ENCODE data around the gene MPRIP.
"Not testable (repeated sequence)": the region's sequence is repeated elsewhere in the genome, so short reads cannot be mapped to it uniquely, and the experiment has no call there.

Gene MPRIP

GRCh38 chr17:17173921-17174320, 131.7 kb downstream of the MPRIP start:
- DNase-seq, result no peak

GRCh38 chr17:17175340-17175739, 133.1 kb downstream of the MPRIP start:
- no peak for DNase-seq

- no peak for DNase-seq
Observed at GRCh38 chr17:17175917-17176316, 133.7 kb downstream of the MPRIP start.

- peak; percentile 38 for DNase-seq
Observed at GRCh38 chr17:17176341-17176740, 134.1 kb downstream of the MPRIP start.

- DNase-seq, result no peak
Observed at GRCh38 chr17:17177176-17177575, 134.9 kb downstream of the MPRIP start.

- DNase-seq, result peak; percentile 21
Observed at GRCh38 chr17:17179371-17179827, 137.1 kb downstream of the MPRIP start.

GRCh38 chr17:17180141-17180603, 137.9 kb downstream of the MPRIP start:
- peak; percentile 28 for DNase-seq

GRCh38 chr17:17180741-17181525, 138.7 kb downstream of the MPRIP start:
- no peak for DNase-seq

- DNase-seq, result peak; percentile 46
Observed at GRCh38 chr17:17181666-17182597, 139.7 kb downstream of the MPRIP start.

- no peak for DNase-seq
Observed at GRCh38 chr17:17182598-17183136, 140.4 kb downstream of the MPRIP start.

GRCh38 chr17:17183744-17184143, 141.5 kb downstream of the MPRIP start:
- no peak for DNase-seq

GRCh38 chr17:17184985-17185757, 142.9 kb downstream of the MPRIP start:
- not testable (repeated sequence) for DNase-seq

GRCh38 chr17:17186051-17186450, 143.8 kb downstream of the MPRIP start:
- peak; percentile 65 for DNase-seq

- no peak for DNase-seq
Observed at GRCh38 chr17:17186551-17187505, 144.6 kb downstream of the MPRIP start.

GRCh38 chr17:17188586-17188985, 146.3 kb downstream of the MPRIP start:
- no peak for DNase-seq

- DNase-seq, result no peak
Observed at GRCh38 chr17:17189559-17189958, 147.3 kb downstream of the MPRIP start.

- no peak for DNase-seq
Observed at GRCh38 chr17:17190188-17190587, 147.9 kb downstream of the MPRIP start.

- no peak for DNase-seq
Observed at GRCh38 chr17:17191346-17191792, 149.1 kb downstream of the MPRIP start.

GRCh38 chr17:17191961-17192381, 149.7 kb downstream of the MPRIP start:
- DNase-seq, result no peak

- DNase-seq, result not testable (repeated sequence)
Observed at GRCh38 chr17:17195466-17195865, 153.2 kb downstream of the MPRIP start.

GRCh38 chr17:17196776-17197175, 154.5 kb downstream of the MPRIP start:
- no peak for DNase-seq
